Lung (tissue), 12 donors: Measurements from ENCODE around the gene TEX51. TPM values are rescaled to one million over a fixed set of nuclear protein-coding genes. Genes with fewer than 3 reads are reported as not detected.

Source experiments
- ATAC-seq: fragments of 200-7000 bp; cut with Tn5 transposase; one replicate; pipeline ENCODE4 v1.9.1; 2020; ENCODE audit warnings: moderate number of reproducible peaks; ENCODE audit not compliant: insufficient read depth, low FRiP score
- DNase-seq, 3 donors: peaks; one replicate each; pipeline ENCODE4 v3.0.0-alpha.2; 2013 to 2017
- H3K27ac ChIP-seq, 2 donors: one replicate each; pipeline ENCODE4 v1.5.1; 2013; ENCODE audit warnings: mild to moderate bottlenecking in 2 of 2, moderate library complexity in 2 of 2, control low read depth in 1 of 2, inconsistent platforms in 1 of 2, low read depth in 1 of 2, low read length in 1 of 2
- H3K27me3 ChIP-seq, 3 donors: one replicate each; pipeline ENCODE4 v1.5.1; 2013; ENCODE audit warnings: low read length in 2 of 3; ENCODE audit not compliant: control insufficient read depth in 3 of 3, insufficient read depth in 3 of 3
- H3K36me3 ChIP-seq, 4 donors: one replicate each; pipeline ENCODE4 v1.5.1; 2013; ENCODE audit warnings: low read length in 4 of 4, mild to moderate bottlenecking in 1 of 4, moderate library complexity in 1 of 4; ENCODE audit not compliant: control insufficient read depth in 4 of 4, insufficient read depth in 4 of 4
- H3K4me1 ChIP-seq, 5 donors: one replicate each; pipeline ENCODE4 v1.5.1; 2013; ENCODE audit warnings: low read length in 5 of 5, mild to moderate bottlenecking in 2 of 5, moderate library complexity in 1 of 5; ENCODE audit not compliant: control insufficient read depth in 5 of 5, insufficient read depth in 5 of 5
- H3K4me3 ChIP-seq: one replicate; pipeline ENCODE4 v1.5.1; 2013; ENCODE audit warnings: mild to moderate bottlenecking, control low read depth, moderate library complexity
- H3K9ac ChIP-seq, 2 donors: one replicate each; pipeline ENCODE4 v1.5.1; 2013; ENCODE audit warnings: low read length in 2 of 2, control low read depth in 1 of 2; ENCODE audit not compliant: insufficient read depth in 1 of 2
- H3K9me3 ChIP-seq, 4 donors: one replicate each; pipeline ENCODE4 v1.5.1; 2013; ENCODE audit warnings: low read length in 3 of 4, mild to moderate bottlenecking in 1 of 4, moderate library complexity in 1 of 4; ENCODE audit not compliant: control insufficient read depth in 4 of 4, insufficient read depth in 3 of 4
- WGBS, 2 donors: extraction: QIAGEN DNeasy Blood & Tissue Kit; methylation state at CpG; one replicate each; pipeline ENCODE4 v1.1.7; 2013; 5-methylcytosine and 5-hydroxymethylcytosine counted together
- polyA plus RNA-seq, 2 donors: library from polyadenylated mRNA; stranded (reverse); fragments of 200-250 nt; gene quantifications; one replicate each; pipeline ENCODE4 v1.2.1, GENCODE V29; 2013
- total RNA-seq, 2 donors: library from RNA; depleted of rRNA in 1 of 2; stranded (reverse); fragments of >200 nt in 1 of 2; gene quantifications; one replicate each; pipeline ENCODE4 v1.2.1, GENCODE V29; 2014 to 2021
- TF ChIP-seq, protein P1 (sequence below): IDR thresholded peaks from 2 replicates; pipeline ENCODE4 v1.5.1; 2012; ENCODE audit warnings: mild to moderate bottlenecking; ENCODE audit errors: control extremely low read depth, extremely low read depth
- donor health status: control.
- donor health status: control.
- donor health status: Bipolar disorder and iron deficiency.
- donor health status: healthy.
- donor health status: DM: yes; HTN: yes; CAD: no.

TEX51 gene
- total and polyA plus RNA-seq, 4 donors: not detected

- Histone ChIP-seq H3K4me1 (peaks cover 0 to 3% (median 0%) of the 10 kb centered on the region in 5 donors), H3K9me3 (peaks cover 0 to 4% (median 0%) of the 10 kb centered on the region in 4 donors), H3K27me3 (no peaks in the 10 kb centered on the region), H3K36me3 (no peaks in the 10 kb centered on the region), H3K4me3 (no peak overlapping the region), H3K9ac (no peak overlapping the region), H3K27ac (no peak overlapping the region)
- ATAC-seq (no peak), DNase-seq (no peak)
- WGBS, 2 donors: 64 to 65% methylated on average over 1 of the region's 1 CpG
- TF ChIP-seq, protein P1, sequence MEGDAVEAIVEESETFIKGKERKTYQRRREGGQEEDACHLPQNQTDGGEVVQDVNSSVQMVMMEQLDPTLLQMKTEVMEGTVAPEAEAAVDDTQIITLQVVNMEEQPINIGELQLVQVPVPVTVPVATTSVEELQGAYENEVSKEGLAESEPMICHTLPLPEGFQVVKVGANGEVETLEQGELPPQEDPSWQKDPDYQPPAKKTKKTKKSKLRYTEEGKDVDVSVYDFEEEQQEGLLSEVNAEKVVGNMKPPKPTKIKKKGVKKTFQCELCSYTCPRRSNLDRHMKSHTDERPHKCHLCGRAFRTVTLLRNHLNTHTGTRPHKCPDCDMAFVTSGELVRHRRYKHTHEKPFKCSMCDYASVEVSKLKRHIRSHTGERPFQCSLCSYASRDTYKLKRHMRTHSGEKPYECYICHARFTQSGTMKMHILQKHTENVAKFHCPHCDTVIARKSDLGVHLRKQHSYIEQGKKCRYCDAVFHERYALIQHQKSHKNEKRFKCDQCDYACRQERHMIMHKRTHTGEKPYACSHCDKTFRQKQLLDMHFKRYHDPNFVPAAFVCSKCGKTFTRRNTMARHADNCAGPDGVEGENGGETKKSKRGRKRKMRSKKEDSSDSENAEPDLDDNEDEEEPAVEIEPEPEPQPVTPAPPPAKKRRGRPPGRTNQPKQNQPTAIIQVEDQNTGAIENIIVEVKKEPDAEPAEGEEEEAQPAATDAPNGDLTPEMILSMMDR: no peak
Measured at GRCh38 chr2:126852361-126852760, 46.3 kb upstream of the TEX51 start.

GRCh38 chr2:126855606-126856005 lies 43.1 kb upstream of the TEX51 start:
- H3K27me3 ChIP-seq: no peaks in the 10 kb centered on the region
- no peak overlapping the region for H3K4me3 ChIP-seq
- H3K9me3 ChIP-seq: peaks cover 0 to 4% (median 0%) of the 10 kb centered on the region in 4 donors
- H3K4me1 ChIP-seq: peaks cover 0 to 3% (median 0%) of the 10 kb centered on the region in 5 donors
- H3K9ac ChIP-seq: no peak overlapping the region
- no peak for ATAC-seq
- TF ChIP-seq, protein P1: no peak
- WGBS, 2 donors: 62 to 63% methylated on average over 3 of the region's 3 CpGs
- no peaks in the 10 kb centered on the region for H3K36me3 ChIP-seq
- no peak for DNase-seq
- no peak overlapping the region for H3K27ac ChIP-seq

- WGBS, 2 donors: 75 to 81% methylated on average over 6 of the region's 6 CpGs
- no peaks in the 10 kb centered on the region for H3K36me3 ChIP-seq
- H3K9ac ChIP-seq: no peak overlapping the region
- peaks cover 0 to 4% (median 0%) of the 10 kb centered on the region in 4 donors for H3K9me3 ChIP-seq
- ATAC-seq: no peak
- H3K4me1 ChIP-seq: peaks cover 0 to 3% (median 0%) of the 10 kb centered on the region in 5 donors
- H3K27ac ChIP-seq: no peak overlapping the region
- H3K27me3 ChIP-seq: no peaks in the 10 kb centered on the region
- no peak overlapping the region for H3K4me3 ChIP-seq
- TF ChIP-seq, protein P1: no peak
- DNase-seq: no peak
Measured at GRCh38 chr2:126856403-126856802, 42.3 kb upstream of the TEX51 start.

DNA sequence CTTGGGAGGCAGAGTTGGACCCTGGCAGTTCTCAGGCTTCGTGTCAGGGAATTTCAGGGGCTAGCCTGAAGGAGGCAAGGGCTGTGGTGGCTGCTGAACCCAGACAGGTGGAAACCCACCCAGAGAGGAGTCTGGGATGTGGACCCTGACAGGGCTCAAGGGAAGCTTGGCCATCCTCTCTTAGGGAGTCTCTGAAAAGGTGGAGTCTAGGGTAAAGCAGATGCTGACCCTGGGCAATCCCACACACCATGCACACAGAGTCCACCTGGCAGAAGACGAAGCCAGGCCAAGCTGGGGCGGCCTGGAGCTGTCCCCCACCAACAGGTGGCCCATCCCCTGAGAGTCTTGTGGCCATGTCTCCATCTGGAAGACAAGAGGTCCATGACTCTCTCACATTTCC lies 41.2 kb upstream of the TEX51 start:
- H3K9me3 ChIP-seq: peaks cover 0 to 4% (median 0%) of the 10 kb centered on the region in 4 donors
- 83 to 87% methylated on average over 3 of the region's 3 CpGs for WGBS, 2 donors
- no peaks in the 10 kb centered on the region for H3K27me3 ChIP-seq
- H3K27ac ChIP-seq: no peak overlapping the region
- H3K4me1 ChIP-seq: peaks cover 0 to 3% (median 0%) of the 10 kb centered on the region in 5 donors
- ATAC-seq (no peak), DNase-seq (no peak)
- no peak overlapping the region for H3K9ac ChIP-seq
- no peak overlapping the region for H3K4me3 ChIP-seq
- TF ChIP-seq, protein P1: no peak
- H3K36me3 ChIP-seq: no peaks in the 10 kb centered on the region
